Measurements from ENCODE around the gene LMO7.

The LMO7 gene

GRCh38 chr13:75826391-75826790, 190.3 kb downstream of the LMO7 start:
- no peaks in the 10 kb centered on the region for H3K36me3 ChIP-seq (ENCODE audit: control insufficient read depth, insufficient read depth, low read length)

GRCh38 chr13:75829830-75830229, 193.7 kb downstream of the LMO7 start:
- H3K27ac ChIP-seq: no peak overlapping the region
- no peaks in the 10 kb centered on the region for H3K4me1 ChIP-seq
- TF ChIP-seq CTCF (IDR thresholded peaks at IDR 0.05): no peak
- no peak overlapping the region for H3K4me3 ChIP-seq (ENCODE audit: low read depth, low read length)
- no peaks in the 10 kb centered on the region for H3K36me3 ChIP-seq (ENCODE audit: control insufficient read depth, insufficient read depth, low read length)
- H3K9me3 ChIP-seq (ENCODE audit: control insufficient read depth, low read length): no peaks in the 10 kb centered on the region
- no peaks in the 10 kb centered on the region for H3K27me3 ChIP-seq (ENCODE audit: control insufficient read depth, insufficient read depth, low read length)
- no peak overlapping the region for H2AFZ ChIP-seq
- no peak overlapping the region for H3K4me2 ChIP-seq (ENCODE audit: low read length)
- H3K9ac ChIP-seq: no peak overlapping the region
- no peaks in the 10 kb centered on the region for H3K79me2 ChIP-seq

More at GRCh38 chr13:75826391-75826790, 190.3 kb downstream of the LMO7 start:
- Histone ChIP-seq H3K4me2 (ENCODE audit: low read length) (no peak overlapping the region), H3K9me3 (ENCODE audit: control insufficient read depth, low read length) (no peaks in the 10 kb centered on the region), H3K27ac (no peak overlapping the region), H3K9ac (no peak overlapping the region), H3K79me2 (no peaks in the 10 kb centered on the region), H3K4me1 (no peaks in the 10 kb centered on the region), H3K27me3 (ENCODE audit: control insufficient read depth, insufficient read depth, low read length) (no peaks in the 10 kb centered on the region), H2AFZ (no peak overlapping the region), H3K4me3 (ENCODE audit: low read depth, low read length) (no peak overlapping the region)
- TF ChIP-seq CTCF (IDR thresholded peaks at IDR 0.05): no peak

- no peak overlapping the region for H3K4me3 ChIP-seq (ENCODE audit: low read depth, low read length)
- no peaks in the 10 kb centered on the region for H3K4me1 ChIP-seq
- no peak for TF ChIP-seq CTCF (IDR thresholded peaks at IDR 0.05)
- H3K4me2 ChIP-seq (ENCODE audit: low read length): no peak overlapping the region
- H3K27me3 ChIP-seq (ENCODE audit: control insufficient read depth, insufficient read depth, low read length): no peaks in the 10 kb centered on the region
- H3K27ac ChIP-seq: no peak overlapping the region
- no peaks in the 10 kb centered on the region for H3K79me2 ChIP-seq
- H2AFZ ChIP-seq: no peak overlapping the region
- H3K36me3 ChIP-seq (ENCODE audit: control insufficient read depth, insufficient read depth, low read length): no peaks in the 10 kb centered on the region
- no peaks in the 10 kb centered on the region for H3K9me3 ChIP-seq (ENCODE audit: control insufficient read depth, low read length)
- no peak overlapping the region for H3K9ac ChIP-seq
Measured at GRCh38 chr13:75830842-75831241, 194.7 kb downstream of the LMO7 start.

- Histone ChIP-seq H3K9me3 (ENCODE audit: control insufficient read depth, low read length) (no peaks in the 10 kb centered on the region), H3K36me3 (ENCODE audit: control insufficient read depth, insufficient read depth, low read length) (no peaks in the 10 kb centered on the region), H3K27ac (no peak overlapping the region), H3K9ac (no peak overlapping the region), H3K4me1 (no peaks in the 10 kb centered on the region), H3K79me2 (no peaks in the 10 kb centered on the region), H3K4me3 (ENCODE audit: low read depth, low read length) (no peak overlapping the region), H3K27me3 (ENCODE audit: control insufficient read depth, insufficient read depth, low read length) (no peaks in the 10 kb centered on the region), H3K4me2 (ENCODE audit: low read length) (no peak overlapping the region), H2AFZ (no peak overlapping the region)
- TF ChIP-seq CTCF (IDR thresholded peaks at IDR 0.05): no peak
Measured at GRCh38 chr13:75831389-75831788, 195.3 kb downstream of the LMO7 start.

GRCh38 chr13:75832812-75833211, 196.7 kb downstream of the LMO7 start:
- H3K27ac ChIP-seq: no peak overlapping the region
- no peaks in the 10 kb centered on the region for H3K36me3 ChIP-seq (ENCODE audit: control insufficient read depth, insufficient read depth, low read length)
- no peaks in the 10 kb centered on the region for H3K79me2 ChIP-seq
- no peak overlapping the region for H3K4me3 ChIP-seq (ENCODE audit: low read depth, low read length)
- H3K4me1 ChIP-seq: no peaks in the 10 kb centered on the region
- no peak for TF ChIP-seq CTCF (IDR thresholded peaks at IDR 0.05)
- no peak overlapping the region for H3K4me2 ChIP-seq (ENCODE audit: low read length)
- no peak overlapping the region for H2AFZ ChIP-seq
- H3K9me3 ChIP-seq (ENCODE audit: control insufficient read depth, low read length): no peaks in the 10 kb centered on the region
- no peaks in the 10 kb centered on the region for H3K27me3 ChIP-seq (ENCODE audit: control insufficient read depth, insufficient read depth, low read length)
- no peak overlapping the region for H3K9ac ChIP-seq

Measured in parathyroid adenoma (tissue), 2 donors.